Endodermal cell (in vitro differentiated cells): ENCODE results near the gene ADCY4. TPM values are rescaled to one million over a fixed set of nuclear protein-coding genes. Genes with fewer than 3 reads are reported as not detected.

Source experiments
- DNase-seq: peaks from one replicate; pipeline ENCODE4 v3.0.0-alpha.2; 2017
- H3K27ac ChIP-seq: 2 replicates; pipeline ENCODE4 v1.5.1; 2013; ENCODE audit warnings: mild to moderate bottlenecking, low read depth, low read length, moderate library complexity
- H3K27me3 ChIP-seq: 2 replicates; pipeline ENCODE4 v1.6.1; 2013; ENCODE audit warnings: mild to moderate bottlenecking, low read length, moderate library complexity; ENCODE audit not compliant: insufficient read depth, control insufficient read depth, poor library complexity, severe bottlenecking
- H3K36me3 ChIP-seq: 2 replicates; pipeline ENCODE4 v1.7.0; 2013; ENCODE audit warnings: mild to moderate bottlenecking, low read length, moderate library complexity; ENCODE audit not compliant: control insufficient read depth, insufficient read depth
- H3K4me1 ChIP-seq: one replicate; pipeline ENCODE4 v1.7.0; 2013; ENCODE audit warnings: low read length; ENCODE audit not compliant: control insufficient read depth, insufficient read depth
- H3K4me3 ChIP-seq: 2 replicates; pipeline ENCODE4 v1.5.1; 2013; ENCODE audit warnings: mild to moderate bottlenecking, low read length, moderate library complexity
- H3K9ac ChIP-seq: 2 replicates; pipeline ENCODE4 v1.6.1; 2013; ENCODE audit warnings: mild to moderate bottlenecking, low read length, moderate library complexity; ENCODE audit not compliant: poor library complexity, severe bottlenecking; ENCODE audit errors: extremely low read depth
- H3K9me3 ChIP-seq: 2 replicates; pipeline ENCODE4 v1.6.1; 2013; ENCODE audit warnings: mild to moderate bottlenecking, low read length, moderate library complexity; ENCODE audit not compliant: control insufficient read depth
- H3K27ac Mint-ChIP-seq: 2 replicates; pipeline ENCODE4 v1.8.0; 2020; ENCODE audit warnings: mixed read lengths
- H3K27me3 Mint-ChIP-seq: 2 replicates; pipeline ENCODE4 v1.8.0; 2021; ENCODE audit warnings: mild to moderate bottlenecking, mixed read lengths; ENCODE audit not compliant: insufficient read depth
- H3K36me3 Mint-ChIP-seq: 2 replicates; pipeline ENCODE4 v1.8.0; 2020; ENCODE audit warnings: low read depth, mixed read lengths
- H3K4me1 Mint-ChIP-seq: 2 replicates; pipeline ENCODE4 v1.8.0; 2020; ENCODE audit warnings: mixed read lengths
- H3K4me3 Mint-ChIP-seq: 2 replicates; pipeline ENCODE4 v1.8.0; 2020; ENCODE audit warnings: mild to moderate bottlenecking, moderate library complexity, mixed read lengths
- H3K9me3 Mint-ChIP-seq: 2 replicates; pipeline ENCODE4 v1.8.0; 2020; ENCODE audit warnings: mild to moderate bottlenecking, mixed read lengths
- WGBS, 2 experiments: methylation state at CpG; one replicate each; pipeline versions ENCODE4 v1.1.5 to v1.1.7; 2013; ENCODE audit warnings: missing lambda C conversion rate in 2 of 2, mixed read lengths in 1 of 2; ENCODE audit not compliant: insufficient coverage in 1 of 2, insufficient read length in 1 of 2; 5-methylcytosine and 5-hydroxymethylcytosine counted together
- total RNA-seq, 2 donors: library from RNA; stranded (reverse); fragmentation: NEBNext Ultra II Directional in 1 of 2; extraction: Animal tissue kit (Norgen Biotek cat#: 25700) in 1 of 2; gene quantifications; 2 replicates in 1 of 2; 3 replicates in 1 of 2; pipeline ENCODE4 v1.2.1, GENCODE V29; 2021
- TF ChIP-seq, protein P1 (sequence below): fragments of 200-600 bp; sonication (generic); conservative IDR thresholded peaks from 2 replicates; pipeline ENCODE4 v1.5.0; 2021; ENCODE audit warnings: antibody characterized with exemption, mild to moderate bottlenecking

Gene ADCY4
- total RNA-seq, 2 donors from 2014 or later, result not detected

DNA sequence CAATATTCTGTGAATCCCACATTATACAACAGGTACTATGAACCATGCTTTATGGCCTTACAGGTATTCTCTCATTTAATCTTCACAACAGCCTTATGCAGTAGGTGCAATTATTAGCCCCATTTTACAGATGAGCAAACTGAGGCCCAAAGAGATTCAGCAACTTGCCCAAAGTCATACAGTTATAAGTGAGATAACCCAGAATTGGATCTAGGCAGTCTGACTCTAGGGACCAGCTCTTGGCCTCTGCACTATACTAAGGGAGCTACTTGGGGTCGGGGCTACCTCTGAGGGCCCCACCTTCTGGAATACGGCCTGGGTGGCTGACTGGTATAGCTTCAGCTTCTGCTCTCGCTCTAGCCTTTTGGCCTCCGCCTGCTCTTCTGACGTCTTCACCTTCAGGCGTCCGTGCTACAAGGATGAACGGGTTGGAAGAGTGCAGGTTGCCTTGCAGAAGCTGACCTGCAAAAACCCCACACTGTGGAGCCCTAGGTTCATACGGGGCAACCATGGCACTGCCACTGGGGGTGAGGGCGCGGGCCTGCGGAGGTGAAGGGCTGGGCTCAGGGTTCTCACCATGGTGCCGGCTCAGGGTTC lies 64.2 kb downstream of the ADCY4 start:
- Histone ChIP-seq H3K4me1 (no peaks in the 10 kb centered on the region), H3K9me3 (no peaks in the 10 kb centered on the region), H3K36me3 (no peaks in the 10 kb centered on the region), H3K27ac (no peak overlapping the region), H3K9ac (peak overlapping the region; percentile 98), H3K4me3 (peak overlapping the region; percentile 90), H3K27me3 (no peaks in the 10 kb centered on the region)
- Mint-ChIP-seq H3K27ac (peak overlapping the region; percentile 95), H3K9me3 (no peaks in the 10 kb centered on the region), H3K4me1 (peaks cover 4% of the 10 kb centered on the region), H3K27me3 (no peaks in the 10 kb centered on the region), H3K36me3 (peaks cover 5% of the 10 kb centered on the region), H3K4me3 (peak overlapping the region; percentile 75)
- WGBS, 2 experiments, result 36 to 38% methylated on average over 11 to 13 of the region's 13 CpGs
- TF ChIP-seq, protein P1, sequence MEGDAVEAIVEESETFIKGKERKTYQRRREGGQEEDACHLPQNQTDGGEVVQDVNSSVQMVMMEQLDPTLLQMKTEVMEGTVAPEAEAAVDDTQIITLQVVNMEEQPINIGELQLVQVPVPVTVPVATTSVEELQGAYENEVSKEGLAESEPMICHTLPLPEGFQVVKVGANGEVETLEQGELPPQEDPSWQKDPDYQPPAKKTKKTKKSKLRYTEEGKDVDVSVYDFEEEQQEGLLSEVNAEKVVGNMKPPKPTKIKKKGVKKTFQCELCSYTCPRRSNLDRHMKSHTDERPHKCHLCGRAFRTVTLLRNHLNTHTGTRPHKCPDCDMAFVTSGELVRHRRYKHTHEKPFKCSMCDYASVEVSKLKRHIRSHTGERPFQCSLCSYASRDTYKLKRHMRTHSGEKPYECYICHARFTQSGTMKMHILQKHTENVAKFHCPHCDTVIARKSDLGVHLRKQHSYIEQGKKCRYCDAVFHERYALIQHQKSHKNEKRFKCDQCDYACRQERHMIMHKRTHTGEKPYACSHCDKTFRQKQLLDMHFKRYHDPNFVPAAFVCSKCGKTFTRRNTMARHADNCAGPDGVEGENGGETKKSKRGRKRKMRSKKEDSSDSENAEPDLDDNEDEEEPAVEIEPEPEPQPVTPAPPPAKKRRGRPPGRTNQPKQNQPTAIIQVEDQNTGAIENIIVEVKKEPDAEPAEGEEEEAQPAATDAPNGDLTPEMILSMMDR, result no peak
- DNase-seq, result no peak

GRCh38 chr14:24269910-24270536 lies 64.8 kb downstream of the ADCY4 start:
- Mint-ChIP-seq H3K27ac (no peak overlapping the region), H3K4me1 (peaks cover 4% of the 10 kb centered on the region), H3K36me3 (peaks cover 5% of the 10 kb centered on the region), H3K9me3 (no peaks in the 10 kb centered on the region), H3K27me3 (no peaks in the 10 kb centered on the region), H3K4me3 (peak overlapping the region; percentile 75)
- Histone ChIP-seq H3K9ac (no peak overlapping the region), H3K27ac (no peak overlapping the region), H3K27me3 (no peaks in the 10 kb centered on the region), H3K9me3 (no peaks in the 10 kb centered on the region), H3K4me1 (no peaks in the 10 kb centered on the region), H3K36me3 (no peaks in the 10 kb centered on the region), H3K4me3 (no peak overlapping the region)
- DNase-seq, result no peak
- 93 to 97% methylated on average over 8 to 14 of the region's 14 CpGs for WGBS, 2 experiments
- TF ChIP-seq, protein P1, result no peak

GRCh38 chr14:24269368-24269767 lies 65.5 kb downstream of the ADCY4 start:
- no peaks in the 10 kb centered on the region for H3K36me3 ChIP-seq
- no peak for DNase-seq
- no peak overlapping the region for H3K27ac Mint-ChIP-seq
- H3K4me3 Mint-ChIP-seq, result no peak overlapping the region
- H3K36me3 Mint-ChIP-seq, result peaks cover 5% of the 10 kb centered on the region
- no peak overlapping the region for H3K27ac ChIP-seq
- TF ChIP-seq, protein P1, result no peak
- WGBS, 2 experiments, result 96 to 100% methylated on average over 5 to 8 of the region's 8 CpGs
- H3K9ac ChIP-seq, result no peak overlapping the region
- H3K27me3 Mint-ChIP-seq, result no peaks in the 10 kb centered on the region
- no peaks in the 10 kb centered on the region for H3K9me3 Mint-ChIP-seq
- no peaks in the 10 kb centered on the region for H3K4me1 ChIP-seq
- peaks cover 4% of the 10 kb centered on the region for H3K4me1 Mint-ChIP-seq
- H3K9me3 ChIP-seq, result no peaks in the 10 kb centered on the region
- no peaks in the 10 kb centered on the region for H3K27me3 ChIP-seq
- no peak overlapping the region for H3K4me3 ChIP-seq

Other genes starting within 250 kb of the ADCY4 start
- 10 to 100 TPM; 37.7 to 42.8 TPM for gene PCK2, start 240.8 kb downstream of the ADCY4 start, total RNA-seq
- gene DCAF11, start 220.3 kb downstream of the ADCY4 start, total RNA-seq, result 10 to 100 TPM; 71.1 to 72.2 TPM
- 1 to 10 TPM; 1.9 TPM for gene NRL, start 220.1 kb downstream of the ADCY4 start, total RNA-seq
- gene FITM1, start 204.4 kb downstream of the ADCY4 start, total RNA-seq, result 1 to 10 TPM in 1 of 2 donors, not detected in 1; 1.1 TPM
- 100 to 1,000 TPM in 1 of 2 donors, 10 to 100 TPM in 1; 68.6 to 108 TPM for gene PSME1, start 198.9 kb downstream of the ADCY4 start, total RNA-seq
- gene EMC9, start 193.5 kb downstream of the ADCY4 start, total RNA-seq, result 10 to 100 TPM; 34.0 to 39.5 TPM
- gene PSME2, start 188.5 kb downstream of the ADCY4 start, total RNA-seq, result 100 to 1,000 TPM; 106 to 112 TPM
- 10 to 100 TPM; 75.5 to 82.9 TPM for gene RNF31, start 187.6 kb downstream of the ADCY4 start, total RNA-seq
- 10 to 100 TPM; 13.6 to 26.9 TPM for gene IRF9, start 173.8 kb downstream of the ADCY4 start, total RNA-seq
- gene REC8, start 163.0 kb downstream of the ADCY4 start, total RNA-seq, result 10 to 100 TPM; 60.3 to 98.3 TPM
- gene IPO4, start 146.3 kb downstream of the ADCY4 start, total RNA-seq, result 10 to 100 TPM; 56.3 to 67.4 TPM
- gene TM9SF1, start 139.6 kb downstream of the ADCY4 start, total RNA-seq, result 10 to 100 TPM; 37.4 to 40.8 TPM
- gene TSSK4, start 129.4 kb downstream of the ADCY4 start, total RNA-seq, result under 1 TPM; 0.38 to 0.51 TPM
- gene CHMP4A, start 121.6 kb downstream of the ADCY4 start, total RNA-seq, result 10 to 100 TPM; 38.8 to 44.3 TPM
- 10 to 100 TPM; 21.0 to 25.0 TPM for gene MDP1, start 119.0 kb downstream of the ADCY4 start, total RNA-seq
- gene NEDD8, start 102.7 kb downstream of the ADCY4 start, total RNA-seq, result 100 to 1,000 TPM; 210 to 267 TPM
- gene GMPR2, start 102.1 kb downstream of the ADCY4 start, total RNA-seq, result 10 to 100 TPM; 56.1 to 63.1 TPM
- 10 to 100 TPM; 43.4 to 43.5 TPM for gene TINF2, start 92.4 kb downstream of the ADCY4 start, total RNA-seq
- gene TGM1, start 71.9 kb downstream of the ADCY4 start, total RNA-seq, result 1 to 10 TPM; 1.6 to 3.4 TPM
- 10 to 100 TPM; 20.2 to 20.5 TPM for gene RABGGTA, start 63.5 kb downstream of the ADCY4 start, total RNA-seq
- gene DHRS1, start 35.3 kb downstream of the ADCY4 start, total RNA-seq, result 10 to 100 TPM; 21.2 to 22.5 TPM
- gene NOP9, start 35.2 kb downstream of the ADCY4 start, total RNA-seq, result 10 to 100 TPM; 31.1 to 32.0 TPM
- 1 to 10 TPM in 1 of 2 donors, under 1 TPM in 1; 0.97 to 3.1 TPM for gene CIDEB, start 27.1 kb downstream of the ADCY4 start, total RNA-seq
- 1 to 10 TPM; 7.4 to 9.5 TPM for gene LTB4R2, start 24.9 kb downstream of the ADCY4 start, total RNA-seq
- gene LTB4R, start 23.6 kb downstream of the ADCY4 start, total RNA-seq, result 1 to 10 TPM; 6.4 to 6.6 TPM
- gene RIPK3, start 4.9 kb upstream of the ADCY4 start, total RNA-seq, result not detected
- 10 to 100 TPM; 24.8 to 34.1 TPM for gene NFATC4, start 33.1 kb upstream of the ADCY4 start, total RNA-seq
- 10 to 100 TPM; 19.5 to 19.7 TPM for gene NYNRIN, start 63.9 kb upstream of the ADCY4 start, total RNA-seq
- 1 to 10 TPM; 2.1 to 2.4 TPM for gene CBLN3, start 94.6 kb upstream of the ADCY4 start, total RNA-seq
- gene KHNYN, start 94.9 kb upstream of the ADCY4 start, total RNA-seq, result 10 to 100 TPM; 46.2 to 46.6 TPM
- 10 to 100 TPM; 40.4 to 41.3 TPM for gene SDR39U1, start 107.7 kb upstream of the ADCY4 start, total RNA-seq
- not detected for gene CMA1, start 173.2 kb upstream of the ADCY4 start, total RNA-seq
- not detected for gene CTSG, start 241.2 kb upstream of the ADCY4 start, total RNA-seq